Activated T-cell treated with anti-CD3 and anti-CD28 coated beads for 24 hours (primary cell): Measurements from ENCODE around the gene ZC3H18.

Experiments
- DNase-seq: peaks from one replicate; pipeline ENCODE4 v3.0.0-alpha.2; 2020; ENCODE audit warnings: low read depth

Gene ZC3H18

DNA sequence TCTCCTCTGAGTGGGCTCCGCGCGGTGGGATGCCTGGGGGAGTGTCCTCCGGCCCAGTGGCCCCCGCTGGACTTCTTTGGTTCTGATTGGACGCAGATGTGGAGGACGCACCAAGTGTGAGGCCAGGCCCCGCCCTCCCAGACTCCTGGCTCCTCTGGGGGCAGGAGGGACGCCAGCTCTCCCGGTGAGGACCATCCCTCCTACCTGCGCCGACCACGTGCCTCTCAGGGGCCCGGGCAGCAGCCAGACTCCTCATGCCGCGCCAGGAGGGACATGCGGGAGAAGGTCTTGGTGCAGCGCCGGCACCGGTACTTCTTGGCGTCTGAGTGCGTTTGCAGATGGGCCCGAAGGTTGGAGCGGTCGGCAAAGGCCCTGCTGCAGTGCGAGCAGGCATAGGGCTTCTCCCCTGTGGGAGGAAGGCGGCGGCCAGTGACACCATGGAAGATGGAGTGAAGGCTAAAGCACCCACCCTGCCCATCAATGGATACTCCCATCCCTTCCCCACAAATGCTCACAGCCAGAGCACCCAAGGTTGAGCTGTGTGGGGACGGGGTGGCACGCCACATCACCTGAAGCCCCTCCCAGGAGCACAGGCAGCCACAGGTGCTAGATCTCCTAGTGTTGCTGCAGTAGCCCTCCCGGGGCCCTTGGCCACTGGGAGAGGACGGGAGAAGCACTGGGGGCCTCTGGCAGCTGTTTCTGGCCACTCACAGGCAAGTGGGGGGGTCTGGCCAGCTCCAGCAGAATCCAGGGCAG is 108.2 kb downstream of the ZC3H18 start:
- no peak for DNase-seq

DNA sequence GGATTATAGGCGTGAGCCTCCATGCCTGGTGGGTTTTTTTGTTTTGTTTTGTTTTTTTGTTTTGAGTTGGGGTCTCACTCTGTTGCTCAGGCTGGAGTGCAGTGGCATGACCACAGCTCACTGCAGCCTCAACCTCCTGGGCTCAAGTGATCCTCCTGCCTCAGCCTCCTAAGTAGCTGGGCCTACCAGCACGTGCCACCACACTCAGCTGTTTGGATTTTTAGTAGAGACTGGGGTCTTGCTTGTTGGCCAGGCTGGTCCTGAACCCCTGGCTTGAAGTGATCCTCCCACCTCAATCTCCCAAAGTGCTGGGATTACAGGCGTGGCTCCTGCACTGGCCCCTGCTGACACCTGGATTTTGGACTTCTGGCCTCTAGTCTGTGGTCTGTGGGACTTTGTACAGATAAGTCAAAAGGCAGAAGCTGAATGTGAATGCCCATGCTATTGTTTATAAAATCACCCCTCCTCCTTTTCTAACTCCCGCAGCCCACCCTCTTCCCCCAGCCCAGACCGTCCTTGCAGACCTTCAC is 110.4 kb downstream of the ZC3H18 start:
- no peak for DNase-seq

DNA sequence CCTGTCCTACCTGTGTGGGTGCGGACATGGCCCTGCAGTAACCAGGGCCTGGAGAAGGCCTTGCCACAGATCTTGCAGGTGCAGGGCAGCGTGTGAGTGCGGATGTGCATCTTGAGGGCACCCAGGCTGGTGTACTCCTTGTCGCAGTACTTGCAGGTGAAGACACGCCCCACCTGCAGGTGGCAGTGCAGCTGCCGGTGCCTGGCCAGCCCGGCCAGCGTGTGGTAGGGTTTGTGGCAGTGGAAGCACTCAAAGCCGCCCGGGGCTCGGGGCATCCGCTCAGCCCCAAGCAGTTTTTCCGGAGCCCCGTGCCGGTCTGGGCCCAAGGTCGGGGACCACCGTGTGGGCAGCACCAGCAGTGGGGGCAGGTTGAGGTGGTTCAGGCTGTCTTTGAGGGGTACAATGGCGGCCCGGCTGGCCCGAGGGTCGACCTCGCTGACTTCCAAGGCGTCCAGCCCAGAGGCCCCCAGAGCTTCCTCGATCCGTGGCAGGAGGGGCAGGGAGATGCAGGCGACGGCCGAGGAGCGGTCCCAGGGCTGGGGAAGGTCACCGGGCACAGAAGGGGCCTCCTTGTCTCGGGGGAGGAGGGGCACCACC is 111.0 kb downstream of the ZC3H18 start:
- no peak for DNase-seq
